ENCODE measurements around the gene ANP32A.

GRCh38 chr15:68775671-68776476 is 44.8 kb downstream of the ANP32A start:
- no peak for TF ChIP-seq CTCF (IDR thresholded peaks at IDR 0.05)
- TF ChIP-seq EP300 (IDR thresholded peaks at IDR 0.05), result no peak
